ENCODE measurements around the gene SMIM35.

Gene SMIM35

GRCh38 chr11:118086913-118087768 is at the start of gene SMIM35:
Gene SMIM35, minus strand, starts transcription at chr11:118086963. Its CDS starts 206 bp downstream, at chr11:118086757.
- no peak for DNase-seq (ENCODE audit: low read depth)

GRCh38 chr11:118136341-118136740 is 49.6 kb upstream of the SMIM35 start:
- DNase-seq (ENCODE audit: low read depth): no peak

GRCh38 chr11:118135796-118136165 is 49.0 kb upstream of the SMIM35 start:
- DNase-seq (ENCODE audit: low read depth): no peak

- DNase-seq (ENCODE audit: low read depth): no peak
Observed at GRCh38 chr11:118135051-118135795, 48.5 kb upstream of the SMIM35 start.

- DNase-seq (ENCODE audit: low read depth): no peak
Observed at GRCh38 chr11:118133816-118134215, 47.1 kb upstream of the SMIM35 start.

GRCh38 chr11:118132385-118133151 is 45.8 kb upstream of the SMIM35 start:
- no peak for DNase-seq (ENCODE audit: low read depth)

GRCh38 chr11:118129471-118130172 is 42.9 kb upstream of the SMIM35 start:
- DNase-seq (ENCODE audit: low read depth): no peak

GRCh38 chr11:118128721-118129470 is 42.1 kb upstream of the SMIM35 start:
- DNase-seq (ENCODE audit: low read depth): no peak

- no peak for DNase-seq (ENCODE audit: low read depth)
Observed at GRCh38 chr11:118128310-118128709, 41.5 kb upstream of the SMIM35 start.

- DNase-seq (ENCODE audit: low read depth): no peak
Observed at GRCh38 chr11:118126082-118126838, 39.5 kb upstream of the SMIM35 start.

GRCh38 chr11:118124929-118125535 is 38.3 kb upstream of the SMIM35 start:
- DNase-seq (ENCODE audit: low read depth): no peak

GRCh38 chr11:118120793-118121192 is 34.0 kb upstream of the SMIM35 start:
- DNase-seq (ENCODE audit: low read depth): no peak

GRCh38 chr11:118117790-118118601 is 31.2 kb upstream of the SMIM35 start:
- no peak for DNase-seq (ENCODE audit: low read depth)

GRCh38 chr11:118115048-118115447 is 28.3 kb upstream of the SMIM35 start:
- DNase-seq (ENCODE audit: low read depth): no peak

- no peak for DNase-seq (ENCODE audit: low read depth)
Observed at GRCh38 chr11:118114266-118114665, 27.5 kb upstream of the SMIM35 start.

- DNase-seq (ENCODE audit: low read depth): no peak
Observed at GRCh38 chr11:118112711-118113430, 26.1 kb upstream of the SMIM35 start.

- DNase-seq (ENCODE audit: low read depth): no peak
Observed at GRCh38 chr11:118111744-118112035, 24.9 kb upstream of the SMIM35 start.

GRCh38 chr11:118111019-118111743 is 24.4 kb upstream of the SMIM35 start:
- DNase-seq (ENCODE audit: low read depth): no peak
